RKO (cell line): ENCODE measurements around the gene TMEM89.

Source experiments
- DNase-seq: peaks from one replicate; pipeline ENCODE4 v3.0.0-alpha.2; 2016; ENCODE audit warnings: low spot score

Gene TMEM89

GRCh38 chr3:48609088-48610005 is 12.2 kb downstream of the TMEM89 start, which contains the start of gene UQCRC1:
Gene UQCRC1, minus strand, starts transcription at chr3:48609646. Its CDS starts 26 bp downstream, at chr3:48609620.
- peak; percentile 94 for DNase-seq

- DNase-seq: peak; percentile 27
Observed at GRCh38 chr3:48607519-48607918, 14.1 kb downstream of the TMEM89 start.

GRCh38 chr3:48601622-48601994 is 20.0 kb downstream of the TMEM89 start:
- DNase-seq: no peak

GRCh38 chr3:48600711-48601621 is 20.6 kb downstream of the TMEM89 start:
- DNase-seq: no peak

- DNase-seq: no peak
Observed at GRCh38 chr3:48599509-48600285, 21.9 kb downstream of the TMEM89 start.

GRCh38 chr3:48599077-48599501 is 22.5 kb downstream of the TMEM89 start:
- DNase-seq: no peak

- DNase-seq: no peak
Observed at GRCh38 chr3:48598323-48599076, 23.1 kb downstream of the TMEM89 start.

GRCh38 chr3:48597408-48597800 is 24.2 kb downstream of the TMEM89 start:
- DNase-seq: no peak

- DNase-seq: no peak
Observed at GRCh38 chr3:48596676-48597407, 24.7 kb downstream of the TMEM89 start.

- DNase-seq: no peak
Observed at GRCh38 chr3:48596157-48596556, 25.4 kb downstream of the TMEM89 start.

- DNase-seq: peak; percentile 84
Observed at GRCh38 chr3:48595526-48596121, 25.9 kb downstream of the TMEM89 start.

- no peak for DNase-seq
Observed at GRCh38 chr3:48595075-48595525, 26.5 kb downstream of the TMEM89 start, which contains the start of gene COL7A1. Gene COL7A1, minus strand, starts transcription at chr3:48595329. Its CDS starts 170 bp downstream, at chr3:48595159.

- no peak for DNase-seq
Observed at GRCh38 chr3:48594417-48595049, 27.0 kb downstream of the TMEM89 start.

- DNase-seq: no peak
Observed at GRCh38 chr3:48593337-48593736, 28.2 kb downstream of the TMEM89 start.

GRCh38 chr3:48592519-48593087 is 29.0 kb downstream of the TMEM89 start:
- DNase-seq: peak; percentile 14

GRCh38 chr3:48591886-48592518 is 29.6 kb downstream of the TMEM89 start:
- DNase-seq: no peak

- no peak for DNase-seq
Observed at GRCh38 chr3:48591436-48591835, 30.1 kb downstream of the TMEM89 start.

- DNase-seq: no peak
Observed at GRCh38 chr3:48588230-48588629, 33.3 kb downstream of the TMEM89 start.
